ENCODE results near the gene HPGDS. TPM values are rescaled to one million over a fixed set of nuclear protein-coding genes. Genes with fewer than 3 reads are reported as not detected.

The HPGDS gene
- total RNA-seq, 2 experiments from 2014 or later: not detected

- CTCF ChIA-PET: no interaction called here
- Mint-ChIP-seq H3K4me3 (no peak overlapping the region), H3K27ac (no peak overlapping the region), H3K27me3 (ENCODE audit: low read depth) (no peaks in the 10 kb centered on the region), H3K4me1 (ENCODE audit: low read depth) (no peaks in the 10 kb centered on the region), H3K36me3 (ENCODE audit: low read depth) (peaks cover 31% of the 10 kb centered on the region), H3K9me3 (ENCODE audit: insufficient read depth) (no peaks in the 10 kb centered on the region)
- POLR2A ChIA-PET: no interaction called here
- no peak for DNase-seq
- no peak for ATAC-seq
Observed at GRCh38 chr4:94276204-94276603, 66.4 kb downstream of the HPGDS start.

- DNase-seq (no peak), ATAC-seq (no peak)
- Mint-ChIP-seq H3K27ac (no peak overlapping the region), H3K4me1 (ENCODE audit: low read depth) (no peaks in the 10 kb centered on the region), H3K9me3 (ENCODE audit: insufficient read depth) (no peaks in the 10 kb centered on the region), H3K27me3 (ENCODE audit: low read depth) (no peaks in the 10 kb centered on the region), H3K4me3 (no peak overlapping the region), H3K36me3 (ENCODE audit: low read depth) (peaks cover 32% of the 10 kb centered on the region)
- CTCF ChIA-PET: no interaction called here
- POLR2A ChIA-PET: no interaction called here
Observed at GRCh38 chr4:94274912-94275311, 67.7 kb downstream of the HPGDS start.

GRCh38 chr4:94271248-94271647 lies 71.4 kb downstream of the HPGDS start:
- Mint-ChIP-seq H3K27me3 (ENCODE audit: low read depth) (no peaks in the 10 kb centered on the region), H3K4me3 (no peak overlapping the region), H3K4me1 (ENCODE audit: low read depth) (no peaks in the 10 kb centered on the region), H3K36me3 (ENCODE audit: low read depth) (peaks cover 32% of the 10 kb centered on the region), H3K9me3 (ENCODE audit: insufficient read depth) (no peaks in the 10 kb centered on the region), H3K27ac (no peak overlapping the region)
- ATAC-seq (no peak), DNase-seq (no peak)
- POLR2A ChIA-PET: interaction anchor here (0.6 kb wide), 1 partner anchor 67 kb away, joined by 3 read pairs; no protein-coding TSS in a partner anchor
- CTCF ChIA-PET: no interaction called here

GRCh38 chr4:94267037-94267436 lies 75.6 kb downstream of the HPGDS start:
- no peaks in the 10 kb centered on the region for H3K27me3 Mint-ChIP-seq (ENCODE audit: low read depth)
- H3K27ac Mint-ChIP-seq: no peak overlapping the region
- CTCF ChIA-PET: no interaction called here

GRCh38 chr4:94262163-94263016 lies 80.2 kb downstream of the HPGDS start:
- H3K27ac Mint-ChIP-seq: no peak overlapping the region
- DNase-seq (no peak), ATAC-seq (no peak)
- no peaks in the 10 kb centered on the region for H3K27me3 Mint-ChIP-seq (ENCODE audit: low read depth)
- ChIA-PET POLR2A (no interaction called here), CTCF (no interaction called here)
- no peaks in the 10 kb centered on the region for H3K4me1 Mint-ChIP-seq (ENCODE audit: low read depth)
- no peaks in the 10 kb centered on the region for H3K9me3 Mint-ChIP-seq (ENCODE audit: insufficient read depth)
- no peak overlapping the region for H3K4me3 Mint-ChIP-seq
- peaks cover 28% of the 10 kb centered on the region for H3K36me3 Mint-ChIP-seq (ENCODE audit: low read depth)

More at GRCh38 chr4:94267037-94267436, 75.6 kb downstream of the HPGDS start:
- no peaks in the 10 kb centered on the region for H3K4me1 Mint-ChIP-seq (ENCODE audit: low read depth)
- no peak for DNase-seq
- H3K4me3 Mint-ChIP-seq: no peak overlapping the region
- no peaks in the 10 kb centered on the region for H3K9me3 Mint-ChIP-seq (ENCODE audit: insufficient read depth)
- POLR2A ChIA-PET: no interaction called here
- no peak for ATAC-seq
- peaks cover 28% of the 10 kb centered on the region for H3K36me3 Mint-ChIP-seq (ENCODE audit: low read depth)

GRCh38 chr4:94256828-94257227 lies 85.8 kb downstream of the HPGDS start:
- H3K36me3 Mint-ChIP-seq (ENCODE audit: low read depth): peaks cover 29% of the 10 kb centered on the region
- ATAC-seq (no peak), DNase-seq (no peak)
- CTCF ChIA-PET: interaction anchor here (0.7 kb wide), 1 partner anchor 382 kb away, joined by 3 read pairs; no protein-coding TSS in a partner anchor
- H3K4me1 Mint-ChIP-seq (ENCODE audit: low read depth): no peaks in the 10 kb centered on the region
- POLR2A ChIA-PET: no interaction called here
- H3K9me3 Mint-ChIP-seq (ENCODE audit: insufficient read depth): no peaks in the 10 kb centered on the region
- no peak overlapping the region for H3K27ac Mint-ChIP-seq
- H3K27me3 Mint-ChIP-seq (ENCODE audit: low read depth): no peaks in the 10 kb centered on the region
- H3K4me3 Mint-ChIP-seq: no peak overlapping the region

GRCh38 chr4:94256144-94256783 lies 86.4 kb downstream of the HPGDS start:
- CTCF ChIA-PET: no interaction called here
- H3K9me3 Mint-ChIP-seq (ENCODE audit: insufficient read depth): no peaks in the 10 kb centered on the region
- H3K27ac Mint-ChIP-seq: no peak overlapping the region

GRCh38 chr4:94253036-94253435 lies 89.6 kb downstream of the HPGDS start:
- Mint-ChIP-seq H3K4me3 (no peak overlapping the region), H3K36me3 (ENCODE audit: low read depth) (peaks cover 31% of the 10 kb centered on the region)
- POLR2A ChIA-PET: no interaction called here

More at GRCh38 chr4:94256144-94256783, 86.4 kb downstream of the HPGDS start:
- no peaks in the 10 kb centered on the region for H3K4me1 Mint-ChIP-seq (ENCODE audit: low read depth)
- peaks cover 30% of the 10 kb centered on the region for H3K36me3 Mint-ChIP-seq (ENCODE audit: low read depth)
- no peaks in the 10 kb centered on the region for H3K27me3 Mint-ChIP-seq (ENCODE audit: low read depth)
- no peak overlapping the region for H3K4me3 Mint-ChIP-seq
- DNase-seq (no peak), ATAC-seq (no peak)
- POLR2A ChIA-PET: no interaction called here

GRCh38 chr4:94251094-94251493 lies 91.5 kb downstream of the HPGDS start:
- H3K36me3 Mint-ChIP-seq (ENCODE audit: low read depth): peaks cover 31% of the 10 kb centered on the region
- H3K4me1 Mint-ChIP-seq (ENCODE audit: low read depth): no peaks in the 10 kb centered on the region
- H3K27me3 Mint-ChIP-seq (ENCODE audit: low read depth): no peaks in the 10 kb centered on the region
- ChIA-PET POLR2A (no interaction called here), CTCF (no interaction called here)
- H3K27ac Mint-ChIP-seq: no peak overlapping the region
- DNase-seq (no peak), ATAC-seq (no peak)
- H3K9me3 Mint-ChIP-seq (ENCODE audit: insufficient read depth): no peaks in the 10 kb centered on the region
- H3K4me3 Mint-ChIP-seq: no peak overlapping the region

More at GRCh38 chr4:94253036-94253435, 89.6 kb downstream of the HPGDS start:
- DNase-seq: no peak
- no peak for ATAC-seq
- Mint-ChIP-seq H3K27ac (no peak overlapping the region), H3K9me3 (ENCODE audit: insufficient read depth) (no peaks in the 10 kb centered on the region), H3K27me3 (ENCODE audit: low read depth) (no peaks in the 10 kb centered on the region), H3K4me1 (ENCODE audit: low read depth) (no peaks in the 10 kb centered on the region)
- CTCF ChIA-PET: no interaction called here

Other genes starting within 250 kb of the HPGDS start
- gene SMARCAD1, start 135.0 kb downstream of the HPGDS start, total RNA-seq: 10 to 100 TPM; 28.6 to 31.9 TPM
- gene PDLIM5, start 109.1 kb upstream of the HPGDS start, total RNA-seq: 10 to 100 TPM; 18.1 to 18.3 TPM